Mesodermal cell (in vitro differentiated cells): ENCODE measurements around the gene ITGB4.

Experiments
- H3K27ac ChIP-seq: 2 replicates; pipeline ENCODE4 v1.7.0; 2013; ENCODE audit warnings: mild to moderate bottlenecking, low read depth, low read length, moderate library complexity; ENCODE audit not compliant: severe bottlenecking
- H3K36me3 ChIP-seq: 2 replicates; pipeline ENCODE4 v1.7.1; 2013; ENCODE audit warnings: mild to moderate bottlenecking, low read length, moderate library complexity; ENCODE audit not compliant: control insufficient read depth, insufficient read depth
- H3K4me1 ChIP-seq: one replicate; pipeline ENCODE4 v1.7.1; 2013; ENCODE audit warnings: mild to moderate bottlenecking, low read length; ENCODE audit not compliant: insufficient read depth, control insufficient read depth, poor library complexity, severe bottlenecking
- H3K4me3 ChIP-seq: 2 replicates; pipeline ENCODE4 v1.7.0; 2013; ENCODE audit warnings: low read length, control low read depth, mild to moderate bottlenecking; ENCODE audit not compliant: insufficient read depth, poor library complexity, severe bottlenecking; ENCODE audit errors: extremely low read depth
- H3K9me3 ChIP-seq: 2 replicates; pipeline ENCODE4 v1.7.1; 2013; ENCODE audit warnings: mild to moderate bottlenecking, low read length, moderate library complexity; ENCODE audit not compliant: control insufficient read depth
- WGBS, 2 experiments: methylation state at CpG; one replicate each; pipeline ENCODE4 v1.1.5; 2013; ENCODE audit warnings: missing lambda C conversion rate in 2 of 2; ENCODE audit not compliant: insufficient coverage in 2 of 2; 5-methylcytosine and 5-hydroxymethylcytosine counted together

Gene ITGB4

DNA sequence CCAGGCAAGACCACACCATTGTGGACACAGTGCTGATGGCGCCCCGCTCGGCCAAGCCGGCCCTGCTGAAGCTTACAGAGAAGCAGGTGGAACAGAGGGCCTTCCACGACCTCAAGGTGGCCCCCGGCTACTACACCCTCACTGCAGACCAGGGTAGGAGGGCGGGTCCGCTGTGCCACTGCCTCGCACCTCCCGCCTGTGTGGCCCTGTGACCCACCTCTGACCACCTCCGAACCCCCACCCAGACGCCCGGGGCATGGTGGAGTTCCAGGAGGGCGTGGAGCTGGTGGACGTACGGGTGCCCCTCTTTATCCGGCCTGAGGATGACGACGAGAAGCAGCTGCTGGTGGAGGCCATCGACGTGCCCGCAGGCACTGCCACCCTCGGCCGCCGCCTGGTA, 21.1 kb downstream of the ITGB4 start:
- no peak overlapping the region for H3K4me3 ChIP-seq
- 93% methylated on average over 21 to 22 of the region's 25 CpGs for WGBS, 2 experiments
- H3K9me3 ChIP-seq = no peaks in the 10 kb centered on the region
- H3K36me3 ChIP-seq = no peaks in the 10 kb centered on the region
- H3K27ac ChIP-seq = no peak overlapping the region
- no peaks in the 10 kb centered on the region for H3K4me1 ChIP-seq

DNA sequence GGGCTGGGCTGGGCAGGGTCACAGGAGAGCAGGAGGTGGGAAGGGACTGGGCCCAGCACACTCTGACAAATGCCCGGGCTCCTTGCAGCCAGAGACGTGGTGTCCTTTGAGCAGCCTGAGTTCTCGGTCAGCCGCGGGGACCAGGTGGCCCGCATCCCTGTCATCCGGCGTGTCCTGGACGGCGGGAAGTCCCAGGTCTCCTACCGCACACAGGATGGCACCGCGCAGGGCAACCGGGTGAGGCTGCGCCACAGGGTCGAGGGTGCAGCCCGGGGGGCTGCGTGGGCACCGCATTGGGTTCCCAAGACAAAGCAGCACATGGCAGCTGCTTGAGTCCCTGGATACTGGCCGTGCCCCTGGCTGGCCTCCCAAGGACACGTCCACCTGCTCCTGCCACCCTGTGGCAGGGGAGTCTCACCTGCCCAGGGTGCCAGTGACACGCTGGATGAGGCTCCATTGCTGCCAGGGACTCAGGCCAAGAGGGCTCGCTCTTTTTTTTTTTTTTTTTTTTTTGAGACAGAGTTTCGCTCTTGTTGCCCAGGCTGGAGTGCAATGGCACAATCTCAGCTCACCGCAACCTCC, 22.5 kb downstream of the ITGB4 start:
- 91 to 95% methylated on average over 22 of the region's 25 CpGs for WGBS, 2 experiments
- H3K9me3 ChIP-seq = no peaks in the 10 kb centered on the region
- H3K4me3 ChIP-seq = no peak overlapping the region
- H3K27ac ChIP-seq = no peak overlapping the region
- no peaks in the 10 kb centered on the region for H3K36me3 ChIP-seq
- no peaks in the 10 kb centered on the region for H3K4me1 ChIP-seq

DNA sequence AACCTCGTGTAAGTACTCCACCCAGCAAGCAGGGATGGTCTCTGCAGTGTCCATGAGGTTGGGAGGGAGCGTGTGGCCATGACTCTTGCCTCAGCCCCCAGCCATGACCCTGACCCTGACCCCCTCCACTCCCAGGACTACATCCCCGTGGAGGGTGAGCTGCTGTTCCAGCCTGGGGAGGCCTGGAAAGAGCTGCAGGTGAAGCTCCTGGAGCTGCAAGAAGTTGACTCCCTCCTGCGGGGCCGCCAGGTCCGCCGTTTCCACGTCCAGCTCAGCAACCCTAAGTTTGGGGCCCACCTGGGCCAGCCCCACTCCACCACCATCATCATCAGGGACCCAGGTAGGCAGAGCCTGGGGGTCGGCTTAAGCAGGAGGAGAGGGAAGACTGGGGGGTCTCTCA, 27.4 kb downstream of the ITGB4 start:
- Histone ChIP-seq H3K9me3 (no peaks in the 10 kb centered on the region), H3K27ac (no peak overlapping the region), H3K36me3 (no peaks in the 10 kb centered on the region), H3K4me1 (peaks cover 3% of the 10 kb centered on the region), H3K4me3 (no peak overlapping the region)
- 85 to 89% methylated on average over 2 to 3 of the region's 9 CpGs for WGBS, 2 experiments

DNA sequence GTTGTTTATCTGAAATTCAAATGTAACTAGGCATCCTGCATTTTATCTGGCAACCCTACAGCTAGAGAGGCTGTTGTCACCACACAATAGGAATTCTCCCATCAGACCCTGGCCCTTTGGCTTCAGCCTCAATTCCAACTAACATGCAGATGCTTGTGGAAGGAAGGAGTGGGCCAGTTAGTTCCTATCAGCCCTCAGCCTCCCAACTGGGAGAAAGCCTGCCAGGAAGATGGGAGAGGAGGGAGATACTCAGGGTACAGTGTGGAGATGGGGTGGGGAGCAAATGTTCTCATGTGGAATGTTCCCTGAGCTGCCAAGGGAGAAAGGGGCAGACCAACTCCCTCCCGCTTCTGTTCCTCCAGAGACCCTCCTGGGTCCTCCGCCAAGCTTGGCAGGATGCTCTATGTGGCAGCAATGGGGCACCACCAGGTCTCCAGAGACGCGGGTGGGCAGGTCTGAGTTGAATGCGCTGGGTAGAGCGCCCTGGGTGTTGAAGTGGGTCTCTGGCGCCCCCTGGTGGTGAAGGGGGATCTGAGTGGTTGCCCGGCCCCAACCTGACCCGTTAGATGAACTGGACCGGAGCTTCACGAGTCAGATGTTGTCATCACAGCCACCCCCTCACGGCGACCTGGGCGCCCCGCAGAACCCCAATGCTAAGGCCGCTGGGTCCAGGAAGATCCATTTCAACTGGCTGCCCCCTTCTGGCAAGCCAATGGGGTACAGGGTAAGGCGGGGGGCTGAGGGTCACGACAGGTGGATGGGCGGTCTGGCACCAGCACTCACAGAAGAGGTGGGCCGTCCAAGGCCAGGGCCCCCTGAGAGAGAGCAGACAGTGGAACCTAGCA, 28.5 kb downstream of the ITGB4 start:
- peaks cover 3% of the 10 kb centered on the region for H3K4me1 ChIP-seq
- H3K9me3 ChIP-seq = no peaks in the 10 kb centered on the region
- H3K4me3 ChIP-seq = no peak overlapping the region
- H3K36me3 ChIP-seq = no peaks in the 10 kb centered on the region
- whole genome bisulfite sequencing, 2 experiments = 19 to 27% methylated on average over 11 to 19 of the region's 20 CpGs
- H3K27ac ChIP-seq = no peak overlapping the region

DNA sequence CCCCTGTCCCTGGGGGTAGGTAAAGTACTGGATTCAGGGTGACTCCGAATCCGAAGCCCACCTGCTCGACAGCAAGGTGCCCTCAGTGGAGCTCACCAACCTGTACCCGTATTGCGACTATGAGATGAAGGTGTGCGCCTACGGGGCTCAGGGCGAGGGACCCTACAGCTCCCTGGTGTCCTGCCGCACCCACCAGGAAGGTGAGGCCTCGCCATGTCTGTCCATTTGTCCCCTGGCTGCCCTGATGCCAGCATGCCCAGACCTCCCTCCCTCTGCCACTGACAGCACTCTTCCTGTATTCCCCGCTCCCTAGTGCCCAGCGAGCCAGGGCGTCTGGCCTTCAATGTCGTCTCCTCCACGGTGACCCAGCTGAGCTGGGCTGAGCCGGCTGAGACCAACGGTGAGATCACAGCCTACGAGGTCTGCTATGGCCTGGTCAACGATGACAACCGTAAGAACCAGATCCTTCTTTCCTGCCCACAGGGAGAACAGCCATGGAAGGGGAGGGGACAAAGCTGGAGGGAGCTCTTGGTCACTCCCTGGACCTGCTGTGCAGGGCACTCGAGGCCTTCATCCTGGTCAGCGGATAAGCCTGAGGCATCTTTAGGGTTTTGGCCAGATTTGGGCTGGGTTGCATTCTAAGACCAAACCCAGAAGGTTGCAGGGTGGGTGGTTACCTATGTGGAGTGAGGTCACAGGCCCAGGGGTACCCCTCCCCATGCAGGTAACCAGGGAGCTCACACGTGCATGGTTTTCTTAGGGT, 29.6 kb downstream of the ITGB4 start:
- H3K4me3 ChIP-seq = no peak overlapping the region
- H3K4me1 ChIP-seq = peaks cover 3% of the 10 kb centered on the region
- no peaks in the 10 kb centered on the region for H3K36me3 ChIP-seq
- no peaks in the 10 kb centered on the region for H3K9me3 ChIP-seq
- 86 to 88% methylated on average over 16 to 23 of the region's 23 CpGs for WGBS, 2 experiments
- no peak overlapping the region for H3K27ac ChIP-seq

DNA sequence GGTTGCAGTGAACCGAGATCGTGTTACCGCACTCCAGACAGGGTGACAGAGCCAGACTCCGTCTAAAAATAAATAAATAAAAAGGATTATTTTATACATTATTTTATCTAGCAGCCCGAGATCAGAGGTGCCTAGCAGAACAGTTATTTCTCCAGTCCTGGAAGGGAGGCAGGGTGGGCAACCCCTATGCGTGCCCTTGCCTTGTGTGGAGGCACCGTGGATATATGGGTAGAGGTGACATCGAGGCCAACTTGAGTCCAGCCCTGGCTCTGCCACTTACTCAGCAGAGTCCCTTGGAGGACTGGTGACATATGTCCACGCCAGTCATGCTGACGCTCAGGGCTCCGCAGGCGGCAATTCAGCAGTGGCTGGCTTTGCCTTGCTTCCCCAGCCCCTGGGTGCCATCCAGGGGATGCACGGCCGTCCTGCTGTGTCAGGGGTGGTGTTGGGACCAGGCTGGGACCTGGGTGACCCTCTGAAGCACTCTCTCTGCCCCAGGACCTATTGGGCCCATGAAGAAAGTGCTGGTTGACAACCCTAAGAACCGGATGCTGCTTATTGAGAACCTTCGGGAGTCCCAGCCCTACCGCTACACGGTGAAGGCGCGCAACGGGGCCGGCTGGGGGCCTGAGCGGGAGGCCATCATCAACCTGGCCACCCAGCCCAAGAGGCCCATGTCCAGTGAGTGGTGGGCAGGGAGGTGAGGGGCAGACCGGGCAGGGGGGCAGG, 30.6 kb downstream of the ITGB4 start:
- no peak overlapping the region for H3K27ac ChIP-seq
- H3K36me3 ChIP-seq = no peaks in the 10 kb centered on the region
- H3K9me3 ChIP-seq = no peaks in the 10 kb centered on the region
- H3K4me1 ChIP-seq = peaks cover 3% of the 10 kb centered on the region
- WGBS, 2 experiments = 82 to 84% methylated on average over 10 to 20 of the region's 24 CpGs
- no peak overlapping the region for H3K4me3 ChIP-seq

DNA sequence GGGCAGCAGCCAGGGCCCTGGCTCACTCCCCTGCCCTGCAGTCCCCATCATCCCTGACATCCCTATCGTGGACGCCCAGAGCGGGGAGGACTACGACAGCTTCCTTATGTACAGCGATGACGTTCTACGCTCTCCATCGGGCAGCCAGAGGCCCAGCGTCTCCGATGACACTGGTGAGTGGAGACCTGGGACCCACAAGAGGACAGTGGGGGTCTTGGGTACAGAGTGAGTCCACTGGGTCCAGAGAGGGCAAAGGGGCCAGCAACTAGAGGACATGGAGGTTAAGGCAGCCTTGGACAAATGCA, 31.1 kb downstream of the ITGB4 start:
- H3K9me3 ChIP-seq = no peaks in the 10 kb centered on the region
- H3K4me3 ChIP-seq = no peak overlapping the region
- WGBS, 2 experiments = 91 to 93% methylated on average over 10 of the region's 10 CpGs

DNA sequence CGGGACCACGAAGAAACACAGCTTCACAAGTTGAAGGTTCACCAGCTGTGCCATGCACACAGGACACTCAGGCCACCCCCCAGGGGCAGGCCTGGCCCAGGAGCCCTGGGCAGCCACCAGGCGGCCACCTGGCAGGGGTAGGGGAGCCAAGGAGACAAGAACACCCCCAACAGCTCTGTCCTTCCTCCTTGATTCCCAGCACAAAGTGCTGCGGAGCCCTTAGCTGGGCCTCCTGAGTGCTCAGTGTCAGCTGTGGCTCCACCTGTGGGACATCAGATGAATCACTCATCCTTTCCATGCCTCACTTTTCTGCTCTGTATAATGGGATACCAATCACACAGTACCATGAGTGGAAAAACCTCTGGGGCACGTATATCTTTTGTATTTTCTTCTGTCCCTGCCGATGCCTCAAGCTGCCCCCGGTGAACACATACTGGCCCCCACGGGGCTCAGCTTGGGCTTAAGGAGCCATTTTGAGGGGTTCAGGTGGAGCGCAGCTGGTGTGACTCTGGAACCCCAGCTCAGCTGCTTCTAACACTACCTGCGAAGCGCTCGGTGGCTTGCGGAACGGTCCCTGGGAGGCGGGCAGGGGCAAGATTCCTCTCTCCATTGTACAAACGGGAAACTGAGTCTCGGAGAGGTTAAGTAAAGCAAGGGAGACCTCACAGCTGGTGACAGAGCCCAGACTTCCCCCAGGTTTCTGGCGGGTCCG, 31.7 kb downstream of the ITGB4 start:
- Histone ChIP-seq H3K4me1 (peaks cover 3% of the 10 kb centered on the region), H3K9me3 (no peaks in the 10 kb centered on the region), H3K4me3 (peak overlapping the region; percentile 19), H3K36me3 (no peaks in the 10 kb centered on the region), H3K27ac (no peak overlapping the region)
- 85 to 93% methylated on average over 14 to 17 of the region's 19 CpGs for WGBS, 2 experiments

More for the DNA sequence above, 31.1 kb downstream of the ITGB4 start:
- Histone ChIP-seq H3K36me3 (no peaks in the 10 kb centered on the region), H3K4me1 (peaks cover 3% of the 10 kb centered on the region), H3K27ac (no peak overlapping the region)

DNA sequence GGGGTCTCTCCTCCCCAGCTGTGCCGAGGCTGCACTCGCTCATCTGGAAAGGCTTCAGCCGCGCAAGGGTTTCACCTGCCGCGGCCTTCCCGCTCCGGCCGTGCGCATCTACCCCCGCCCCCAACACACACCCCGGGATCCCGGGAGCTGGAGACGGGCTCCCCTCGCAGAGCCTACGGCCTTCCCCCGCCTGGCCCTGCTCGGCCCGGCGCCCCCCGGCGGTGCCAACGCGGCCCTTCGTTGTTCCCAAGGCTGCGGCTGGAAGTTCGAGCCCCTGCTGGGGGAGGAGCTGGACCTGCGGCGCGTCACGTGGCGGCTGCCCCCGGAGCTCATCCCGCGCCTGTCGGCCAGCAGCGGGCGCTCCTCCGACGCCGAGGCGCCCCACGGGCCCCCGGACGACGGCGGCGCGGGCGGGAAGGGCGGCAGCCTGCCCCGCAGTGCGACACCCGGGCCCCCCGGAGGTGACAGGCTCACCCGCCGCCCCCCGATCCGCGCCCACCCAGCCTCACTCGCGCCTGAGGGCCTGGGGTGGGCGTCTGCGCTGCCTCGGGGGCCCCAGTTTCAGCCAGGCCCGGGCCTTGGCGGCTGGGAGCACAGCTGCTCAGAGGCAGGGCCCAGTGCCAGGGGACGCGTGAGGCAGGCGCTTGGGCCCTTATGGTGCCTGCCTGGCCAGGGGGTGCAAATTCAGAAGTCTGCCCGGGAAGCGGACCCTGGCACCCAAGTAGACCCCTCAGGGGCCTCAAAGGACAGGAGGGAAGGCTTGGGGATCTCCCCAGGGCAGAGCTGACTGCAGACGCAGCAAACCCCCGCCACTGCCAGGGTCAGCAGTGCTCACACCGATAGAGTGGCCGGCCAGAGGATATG, 32.5 kb downstream of the ITGB4 start:
- Histone ChIP-seq H3K9me3 (no peaks in the 10 kb centered on the region), H3K4me3 (peak overlapping the region; percentile 19), H3K27ac (no peak overlapping the region), H3K36me3 (no peaks in the 10 kb centered on the region), H3K4me1 (peaks cover 3% of the 10 kb centered on the region)
- WGBS, 2 experiments = 19 to 25% methylated on average over 49 to 60 of the region's 76 CpGs
